Lower leg skin (tissue), 4 donors: Measurements from ENCODE around the gene CXCL14. TPM values are rescaled to one million over a fixed set of nuclear protein-coding genes. Genes with fewer than 3 reads are reported as not detected.

ENCODE experiments used
- DNase-seq, 2 donors: peaks; one replicate each; pipeline ENCODE4 v3.0.0-alpha.2; 2019; ENCODE audit warnings: low spot score in 2 of 2
- H3K4me3 ChIP-seq: fragments of 200-600 bp; sonication (generic); 2 replicates; pipeline ENCODE4 v1.5.1; 2017; ENCODE audit warnings: mild to moderate bottlenecking, low read depth; ENCODE audit not compliant: poor library complexity, severe bottlenecking
- POLR2A ChIP-seq, 2 donors: fragments of 450-650 bp; IDR thresholded peaks; one replicate each; pipeline ENCODE4 v1.6.1; 2016 to 2017; ENCODE audit warnings: antibody characterized with exemption in 2 of 2, mild to moderate bottlenecking in 1 of 2, moderate library complexity in 1 of 2
- WGBS, 2 donors: methylation state at CpG; one replicate each; pipeline ENCODE4 v1.1.5; 2018; 5-methylcytosine and 5-hydroxymethylcytosine counted together
- intact Hi-C: fragments of 100-400 bp; cut with DNase I; formaldehyde crosslinking; loops from one replicate; pipeline ENCODE4 v1.15.0; 2023; ENCODE audit warnings: low total_unique reads
- total RNA-seq, 4 donors: library from RNA; depleted of rRNA; stranded (reverse); fragments of >200 nt; gene quantifications; one replicate each; pipeline ENCODE4 v1.1.0, GENCODE V29; 2016
- TF ChIP-seq, protein P1 (sequence below), 3 donors: fragments of 450-650 bp; IDR thresholded peaks; one replicate each; pipeline ENCODE4 v1.5.1; 2016; ENCODE audit warnings: antibody characterized with exemption in 3 of 3, mild to moderate bottlenecking in 3 of 3, moderate library complexity in 2 of 3

The CXCL14 gene
- total RNA-seq, 4 donors from 2014 or later: 157 to 344 (median 251) TPM

DNA sequence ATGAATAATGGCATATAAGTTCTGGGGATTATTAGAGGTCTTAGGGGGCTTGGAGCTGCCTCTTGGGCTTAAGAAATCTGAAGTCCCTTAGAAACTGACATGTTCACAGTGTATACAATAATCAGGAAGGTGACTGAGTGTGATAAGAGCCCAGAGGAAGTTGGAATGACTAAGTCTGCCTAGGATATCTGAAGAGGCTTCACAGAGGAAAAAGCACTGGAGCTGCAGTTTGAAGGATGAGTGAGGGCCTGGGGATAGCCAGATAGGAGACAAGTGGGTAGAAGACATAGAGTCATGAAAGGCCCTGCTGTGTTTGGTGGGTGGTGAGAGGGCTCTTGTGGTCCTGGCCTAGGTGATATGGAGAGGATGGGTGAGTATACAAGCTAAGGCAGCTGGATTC is 51.9 kb downstream of the CXCL14 start:
- no peak for DNase-seq
- no peak overlapping the region for H3K4me3 ChIP-seq
- TF ChIP-seq, protein P1, sequence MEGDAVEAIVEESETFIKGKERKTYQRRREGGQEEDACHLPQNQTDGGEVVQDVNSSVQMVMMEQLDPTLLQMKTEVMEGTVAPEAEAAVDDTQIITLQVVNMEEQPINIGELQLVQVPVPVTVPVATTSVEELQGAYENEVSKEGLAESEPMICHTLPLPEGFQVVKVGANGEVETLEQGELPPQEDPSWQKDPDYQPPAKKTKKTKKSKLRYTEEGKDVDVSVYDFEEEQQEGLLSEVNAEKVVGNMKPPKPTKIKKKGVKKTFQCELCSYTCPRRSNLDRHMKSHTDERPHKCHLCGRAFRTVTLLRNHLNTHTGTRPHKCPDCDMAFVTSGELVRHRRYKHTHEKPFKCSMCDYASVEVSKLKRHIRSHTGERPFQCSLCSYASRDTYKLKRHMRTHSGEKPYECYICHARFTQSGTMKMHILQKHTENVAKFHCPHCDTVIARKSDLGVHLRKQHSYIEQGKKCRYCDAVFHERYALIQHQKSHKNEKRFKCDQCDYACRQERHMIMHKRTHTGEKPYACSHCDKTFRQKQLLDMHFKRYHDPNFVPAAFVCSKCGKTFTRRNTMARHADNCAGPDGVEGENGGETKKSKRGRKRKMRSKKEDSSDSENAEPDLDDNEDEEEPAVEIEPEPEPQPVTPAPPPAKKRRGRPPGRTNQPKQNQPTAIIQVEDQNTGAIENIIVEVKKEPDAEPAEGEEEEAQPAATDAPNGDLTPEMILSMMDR (IDR thresholded peaks at IDR 0.05): no peak
- TF ChIP-seq POLR2A (IDR thresholded peaks at IDR 0.05): no peak
- intact Hi-C loops: no loop called here

GRCh38 chr5:135521964-135522363 is 56.8 kb downstream of the CXCL14 start:
- intact Hi-C loops: no loop called here
- WGBS, 2 donors: 54 to 56% methylated on average over 2 of the region's 2 CpGs
- no peak overlapping the region for H3K4me3 ChIP-seq
- TF ChIP-seq, protein P1 (IDR thresholded peaks at IDR 0.05): no peak
- TF ChIP-seq POLR2A (IDR thresholded peaks at IDR 0.05): no peak
- DNase-seq: no peak

Other genes starting within 250 kb of the CXCL14 start
- gene MACROH2A1, start 179.8 kb downstream of the CXCL14 start, total RNA-seq: 100 to 1,000 TPM; 196 to 234 (median 208) TPM
- gene DCANP1, start 131.6 kb downstream of the CXCL14 start, total RNA-seq: not detected
- under 1 TPM in 1 of 4 donors, not detected in 3; 0.10 TPM for gene TIFAB, start 126.6 kb downstream of the CXCL14 start, total RNA-seq
- gene NEUROG1, start 43.0 kb downstream of the CXCL14 start, total RNA-seq: not detected